ENCODE data around the gene PSMB8. TPM values are rescaled to one million over a fixed set of nuclear protein-coding genes. Genes with fewer than 3 reads are reported as not detected.

Gene PSMB8
- total and polyA plus RNA-seq, 2 of the 8 experiments (the other 6 are each of a cell fraction or from before 2014, with no cell fraction given): 18.4 to 43.0 TPM

DNA sequence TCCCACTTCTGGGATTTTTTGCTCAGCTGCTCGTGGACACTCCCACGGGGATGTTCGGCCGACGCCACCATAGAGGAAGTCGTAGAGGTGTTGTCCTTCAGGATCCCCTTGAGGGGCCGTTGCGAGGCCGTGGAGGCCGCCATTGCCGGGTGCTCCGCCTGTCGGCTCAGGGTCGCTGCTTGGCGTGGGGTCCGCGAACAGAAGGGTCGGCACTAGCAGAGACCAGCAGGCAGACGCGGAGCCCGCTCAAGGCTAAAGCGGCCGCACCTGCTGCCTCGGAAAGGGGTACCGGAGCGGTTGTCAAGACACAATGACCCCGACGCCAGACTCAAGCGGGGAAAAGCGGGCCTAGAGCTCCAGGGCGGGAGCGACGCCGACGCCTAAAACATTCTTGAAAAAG is 35.8 kb upstream of the PSMB8 start:
- Histone ChIP-seq H4K20me1 (replicated peaks in 1 of 2; ENCODE audit: control insufficient read depth in 1 of 2, insufficient read depth in 2 of 2, low read length in 2 of 2) (no peaks in the 10 kb centered on the region), H3K4me3 (ENCODE audit: extremely low read depth in 1 of 4, insufficient read depth in 2 of 4, low read depth in 3 of 4, low read length in 4 of 4) (no peak overlapping the region), H2AK5ac (ENCODE audit: low read depth, low read length) (no peak overlapping the region), H4K5ac (ENCODE audit: insufficient read length, low read depth, low read length) (no peak overlapping the region), H3K27me3 (replicated peaks in 1 of 4; ENCODE audit: control insufficient read depth in 3 of 4, extremely low read depth in 1 of 4, insufficient read depth in 3 of 4, low read length in 3 of 4) (no peaks in the 10 kb centered on the region), H3K79me1 (ENCODE audit: low read depth, low read length) (no peaks in the 10 kb centered on the region), H2BK15ac (ENCODE audit: low read length) (no peak overlapping the region), H3K9ac (replicated peaks in 1 of 4; ENCODE audit: extremely low read depth in 1 of 4, low read depth in 3 of 4, low read length in 3 of 4) (no peak overlapping the region), H3K4me2 (ENCODE audit: insufficient read depth in 1 of 2, low read depth in 2 of 2, low read length in 2 of 2) (no peak overlapping the region), H2BK120ac (replicated peaks; ENCODE audit: low read depth, low read length) (no peak overlapping the region), H3K18ac (ENCODE audit: extremely low read depth, low read length) (no peak overlapping the region), H3K23ac (ENCODE audit: insufficient read length) (no peak overlapping the region), H4K8ac (ENCODE audit: extremely low read depth, insufficient read depth, low read length) (no peak overlapping the region), H3K14ac (ENCODE audit: insufficient read length) (no peak overlapping the region), H2AFZ (ENCODE audit: low read length) (no peak overlapping the region), H3K4ac (replicated peaks; ENCODE audit: insufficient read length, low read depth, low read length) (no peak overlapping the region), H3K4me1 (replicated peaks in 1 of 4; ENCODE audit: control insufficient read depth in 3 of 4, insufficient read depth in 4 of 4, low read length in 3 of 4) (no peaks in the 10 kb centered on the region), H2BK20ac (ENCODE audit: low read length) (no peak overlapping the region), H2BK12ac (ENCODE audit: low read depth, low read length) (no peak overlapping the region), H2BK5ac (ENCODE audit: low read depth, low read length) (no peak overlapping the region), H3K27ac (ENCODE audit: low read depth, low read length) (no peak overlapping the region), H3K36me3 (ENCODE audit: control insufficient read depth in 2 of 4, insufficient read depth in 4 of 4, low read length in 3 of 4) (no peaks in the 10 kb centered on the region), H3K79me2 (ENCODE audit: control insufficient read depth in 1 of 2, insufficient read depth in 2 of 2, low read length in 2 of 2) (no peaks in the 10 kb centered on the region), H4K91ac (replicated peaks; ENCODE audit: insufficient read length, low read length) (no peak overlapping the region), H3K23me2 (ENCODE audit: low read depth, low read length) (no peaks in the 10 kb centered on the region), H3K9me3 (ENCODE audit: insufficient read depth in 2 of 2, low read depth in 1 of 2, low read length in 1 of 2) (no peaks in the 10 kb centered on the region), H3K56ac (replicated peaks; ENCODE audit: insufficient read length, low read depth, low read length) (no peak overlapping the region)
- no peak for DNase-seq (ENCODE audit: low read depth in 1 of 2, low spot score in 2 of 2)
- no peak for FAIRE-seq
- TF ChIP-seq TCF12 (IDR thresholded peaks at IDR 0.05; ENCODE audit: low read depth, low read length): no peak
- TF ChIP-seq FOSL1 (IDR thresholded peaks at IDR 0.05; ENCODE audit: insufficient read depth, low read depth, low read length): no peak
- TF ChIP-seq CEBPB (IDR thresholded peaks at IDR 0.05; ENCODE audit: low read depth, low read length): no peak
- TF ChIP-seq BRCA1 (IDR thresholded peaks at IDR 0.05; ENCODE audit: low read depth, low read length): no peak
- no peak for TF ChIP-seq HDAC2 (IDR thresholded peaks at IDR 0.05; ENCODE audit: borderline replicate concordance in 1 of 2, low read depth in 2 of 2, low read length in 2 of 2)
- TF ChIP-seq ZNF274 (IDR thresholded peaks at IDR 0.05; ENCODE audit: borderline replicate concordance, extremely low read depth, low read length): no peak
- TF ChIP-seq RNF2 (IDR thresholded peaks at IDR 0.05; ENCODE audit: borderline replicate concordance, low read depth, low read length, missing control alignments, poor library complexity, severe bottlenecking): no peak
- TF ChIP-seq SIRT6 (IDR thresholded peaks at IDR 0.05; ENCODE audit: low read length): no peak
- no peak for TF ChIP-seq EP300 (IDR thresholded peaks at IDR 0.05; ENCODE audit: borderline replicate concordance in 1 of 2, low read depth in 2 of 2, low read length in 2 of 2)
- no peak for TF ChIP-seq YY1 (IDR thresholded peaks at IDR 0.05; ENCODE audit: low read depth, low read length)
- no peak for TF ChIP-seq RFX5 (IDR thresholded peaks at IDR 0.05; ENCODE audit: borderline replicate concordance, low read depth, low read length)
- no peak for TF ChIP-seq CBX8 (IDR thresholded peaks at IDR 0.05; ENCODE audit: borderline replicate concordance, low read depth, low read length)
- no peak for TF ChIP-seq MAFK (IDR thresholded peaks at IDR 0.05; ENCODE audit: low read depth, low read length)
- TF ChIP-seq TBP (IDR thresholded peaks at IDR 0.05; ENCODE audit: low read depth, low read length): no peak
- no peak for TF ChIP-seq JUN (IDR thresholded peaks at IDR 0.05; ENCODE audit: low read depth, low read length)
- 98% methylated on average over 35 of the region's 35 CpGs; no CpG with 5 or more reads in 1 of the 2 experiments for WGBS, 2 experiments (ENCODE audit: extremely low coverage in 1 of 2, insufficient coverage in 1 of 2, insufficient read length in 1 of 2, insufficient replicate concordance in 2 of 2, low coverage in 1 of 2, low lambda C conversion rate in 2 of 2, missing lambda C conversion rate in 1 of 2)
- ChIA-PET CTCF (ENCODE audit: partially characterized antibody) (interaction anchor here (0.9 to 2.6 kb wide), 5 partner anchors 11 to 68 kb away, joined by 3 to 20 read pairs (median 5); partner anchors contain the start of gene TAP2), POLR2A (ENCODE audit: partially characterized antibody) (interaction anchor here (2.7 kb wide), 1 partner anchor 90 kb away, joined by 7 read pairs; no protein-coding TSS in a partner anchor)
